Measurements from ENCODE around the gene TMEM132D.

GRCh38 chr12:129827102-129827865 lies 76.5 kb downstream of the TMEM132D start:
- TF ChIP-seq GATA2 (IDR thresholded peaks at IDR 0.05; ENCODE audit: low read depth, low read length) (no peak), GATA3 (IDR thresholded peaks at IDR 0.05; ENCODE audit: low read depth, low read length) (no peak)
